ENCODE measurements around the gene GRID1. TPM values are rescaled to one million over a fixed set of nuclear protein-coding genes. Genes with fewer than 3 reads are reported as not detected.

The GRID1 gene
- total RNA-seq, 1 experiment from 2014 or later: 5.6 TPM

GRCh38 chr10:85679061-85679460 lies 687.5 kb downstream of the GRID1 start:
- Histone ChIP-seq H3K9ac (ENCODE audit: low read length) (no peak overlapping the region), H3K4me3 (replicated peaks in 1 of 2; ENCODE audit: low read depth in 1 of 2, low read length in 2 of 2) (no peak overlapping the region), H4K20me1 (ENCODE audit: insufficient read depth) (no peaks in the 10 kb centered on the region), H3K4me2 (ENCODE audit: low read length) (no peak overlapping the region), H3K36me3 (ENCODE audit: control insufficient read depth in 1 of 2, insufficient read depth in 2 of 2, low read length in 2 of 2) (no peaks in the 10 kb centered on the region), H3K9me3 (ENCODE audit: control insufficient read depth in 1 of 2, insufficient read depth in 1 of 2, low read depth in 1 of 2, low read length in 2 of 2) (no peaks in the 10 kb centered on the region), H3K4me1 (ENCODE audit: control insufficient read depth in 1 of 2, insufficient read depth in 2 of 2, low read length in 2 of 2) (no peaks in the 10 kb centered on the region), H3K79me2 (ENCODE audit: insufficient read depth, low read length) (no peaks in the 10 kb centered on the region), H3K9me2 (ENCODE audit: insufficient read depth) (no peaks in the 10 kb centered on the region), H3K27me3 (ENCODE audit: insufficient read depth, low read length) (no peaks in the 10 kb centered on the region), H3K27ac (ENCODE audit: low read depth, low read length) (no peak overlapping the region), H2AFZ (ENCODE audit: low read depth, low read length, poor library complexity, severe bottlenecking) (no peak overlapping the region)
- BruUV-seq (replicated peaks): no TSS peak
- ChIA-PET RAD21 (ENCODE audit: low non-redundant PET in 1 of 2, low total read pairs in 2 of 2, uncharacterized antibody in 2 of 2, unreplicated experiment in 2 of 2) (no interaction called here), POLR2A (no interaction called here), CTCF (no interaction called here)
- intact Hi-C loops (cut with micrococcal nuclease): no loop called here
- ATAC-seq: no peak
- no peak for DNase-seq (ENCODE audit: low read depth, low spot score)
- TF ChIP-seq POLR2A (IDR thresholded peaks at IDR 0.05; ENCODE audit: borderline replicate concordance, extremely low read depth, insufficient read depth, insufficient read length) (no peak), ZFX (IDR thresholded peaks at IDR 0.05) (no peak), ELF1 (IDR thresholded peaks at IDR 0.05; ENCODE audit: borderline replicate concordance, low read depth) (no peak), ZNF274 (IDR thresholded peaks at IDR 0.05; ENCODE audit: low read depth, low read length) (no peak), SIN3A (IDR thresholded peaks at IDR 0.05; ENCODE audit: low read depth) (no peak), CEBPB (IDR thresholded peaks at IDR 0.05; ENCODE audit: low read depth) (no peak), CTCF (IDR thresholded peaks at IDR 0.05 in 2 of 3, conservative IDR thresholded peaks at IDR 0.05 in 1 of 3; ENCODE audit: borderline replicate concordance in 1 of 3, insufficient read depth in 1 of 3, low read depth in 2 of 3, low read length in 2 of 3) (no peak), ATF3 (IDR thresholded peaks at IDR 0.05) (no peak)

- Histone ChIP-seq H3K27me3 (ENCODE audit: insufficient read depth, low read length) (no peaks in the 10 kb centered on the region), H2AFZ (ENCODE audit: low read depth, low read length, poor library complexity, severe bottlenecking) (no peak overlapping the region), H3K4me1 (ENCODE audit: control insufficient read depth in 1 of 2, insufficient read depth in 2 of 2, low read length in 2 of 2) (no peaks in the 10 kb centered on the region), H4K20me1 (ENCODE audit: insufficient read depth) (no peaks in the 10 kb centered on the region), H3K9me3 (ENCODE audit: control insufficient read depth in 1 of 2, insufficient read depth in 1 of 2, low read depth in 1 of 2, low read length in 2 of 2) (no peaks in the 10 kb centered on the region), H3K9ac (ENCODE audit: low read length) (no peak overlapping the region), H3K4me2 (ENCODE audit: low read length) (no peak overlapping the region), H3K36me3 (ENCODE audit: control insufficient read depth in 1 of 2, insufficient read depth in 2 of 2, low read length in 2 of 2) (no peaks in the 10 kb centered on the region), H3K27ac (ENCODE audit: low read depth, low read length) (no peak overlapping the region), H3K4me3 (replicated peaks in 1 of 2; ENCODE audit: low read depth in 1 of 2, low read length in 2 of 2) (no peak overlapping the region), H3K9me2 (ENCODE audit: insufficient read depth) (no peaks in the 10 kb centered on the region), H3K79me2 (ENCODE audit: insufficient read depth, low read length) (no peaks in the 10 kb centered on the region)
- RAD21 ChIA-PET (ENCODE audit: low non-redundant PET in 1 of 2, low total read pairs in 2 of 2, uncharacterized antibody in 2 of 2, unreplicated experiment in 2 of 2): no interaction called here
- ATAC-seq: no peak
- CTCF ChIA-PET: no interaction called here
- intact Hi-C loops (cut with micrococcal nuclease): no loop called here
- POLR2A ChIA-PET: no interaction called here
- no TSS peak for BruUV-seq (replicated peaks)
- TF ChIP-seq ATF3 (IDR thresholded peaks at IDR 0.05) (no peak), EGR1 (IDR thresholded peaks at IDR 0.05; ENCODE audit: low read depth) (no peak), ZFX (IDR thresholded peaks at IDR 0.05) (no peak), FOSL1 (IDR thresholded peaks at IDR 0.05; ENCODE audit: low read depth) (no peak), SP1 (IDR thresholded peaks at IDR 0.05; ENCODE audit: low read depth) (no peak), CEBPB (IDR thresholded peaks at IDR 0.05; ENCODE audit: low read depth) (no peak), CTCF (IDR thresholded peaks at IDR 0.05 in 2 of 3, conservative IDR thresholded peaks at IDR 0.05 in 1 of 3; ENCODE audit: borderline replicate concordance in 1 of 3, insufficient read depth in 1 of 3, low read depth in 2 of 3, low read length in 2 of 3) (no peak), MAX (IDR thresholded peaks at IDR 0.05) (no peak), ZBTB33 (IDR thresholded peaks at IDR 0.05; ENCODE audit: extremely low read depth, insufficient replicate concordance, low read length) (no peak), CBX3 (IDR thresholded peaks at IDR 0.05; ENCODE audit: low read depth) (no peak)
- DNase-seq (ENCODE audit: low read depth, low spot score): no peak
Measured at GRCh38 chr10:85674851-85675250, 691.7 kb downstream of the GRID1 start.

Measured in HCT116 (cell line).